Neural cell (in vitro differentiated cells): ENCODE data around the gene MAT2B. TPM values are rescaled to one million over a fixed set of nuclear protein-coding genes. Genes with fewer than 3 reads are reported as not detected.

Experiments
- H2AFZ ChIP-seq: fragments of 200-600, 300-800 bp; sonication (generic), shearing (Covaris generic); 2 replicates; pipeline ENCODE4 v1.6.0; 2014; ENCODE audit warnings: low read depth, mild to moderate bottlenecking, antibody characterized with exemption, low read length, moderate library complexity
- H3F3A ChIP-seq: fragments of 200-600 bp; shearing (Covaris generic); 2 replicates; pipeline ENCODE4 v1.6.1; 2016; ENCODE audit warnings: mild to moderate bottlenecking, moderate library complexity, mixed read lengths, antibody characterized with exemption, low read length; ENCODE audit not compliant: insufficient read depth, poor library complexity, severe bottlenecking
- H3K27ac ChIP-seq: fragments of 200-600, 300-800 bp; sonication (generic), shearing (Covaris generic); 2 replicates; pipeline ENCODE4 v1.5.1; 2014; ENCODE audit warnings: mild to moderate bottlenecking, low read length, moderate library complexity
- H3K27me3 ChIP-seq: fragments of 300-800, 200-600 bp; sonication (generic), shearing (Covaris generic); 2 replicates; pipeline ENCODE4 v1.6.0; 2014; ENCODE audit warnings: mild to moderate bottlenecking, low read depth, low read length, moderate library complexity; ENCODE audit not compliant: insufficient read depth
- H3K36me3 ChIP-seq: fragments of 300-800, 200-600 bp; sonication (generic), shearing (Covaris generic); 2 replicates; pipeline ENCODE4 v1.5.1; 2014; ENCODE audit warnings: mild to moderate bottlenecking, antibody characterized with exemption, low read length, moderate library complexity; ENCODE audit not compliant: insufficient read depth
- H3K4me2 ChIP-seq: fragments of 300-800, 200-600 bp; sonication (generic), shearing (Covaris generic); 2 replicates; pipeline ENCODE4 v1.6.0; 2014; ENCODE audit warnings: mild to moderate bottlenecking, low read length
- H3K4me3 ChIP-seq: fragments of 300-800, 200-600 bp; sonication (generic), shearing (Covaris generic); 2 replicates; pipeline ENCODE4 v1.5.1; 2014; ENCODE audit warnings: mild to moderate bottlenecking, low read length, moderate library complexity
- H3K79me2 ChIP-seq: fragments of 200-600 bp; shearing (Covaris generic); replicated peaks from 2 replicates; pipeline ENCODE4 v1.6.0; 2014; ENCODE audit warnings: mild to moderate bottlenecking, low read length, moderate library complexity; ENCODE audit not compliant: insufficient read depth
- H3K9ac ChIP-seq: fragments of 300-800, 200-600 bp; sonication (generic), shearing (Covaris generic); 2 replicates; pipeline ENCODE4 v1.6.1; 2016; ENCODE audit warnings: mild to moderate bottlenecking, low read length, mixed read lengths
- H3K9me2 ChIP-seq: fragments of 200-600 bp; shearing (Covaris generic); 2 replicates; pipeline ENCODE4 v1.6.1; 2016; ENCODE audit warnings: mild to moderate bottlenecking, low read length, mixed read lengths; ENCODE audit not compliant: insufficient read depth
- H3K9me3 ChIP-seq: fragments of 200-600, 300-800 bp; sonication (generic), shearing (Covaris generic); 2 replicates; pipeline ENCODE4 v1.6.1; 2016; ENCODE audit warnings: mild to moderate bottlenecking, mixed run types, low read length, moderate library complexity, mixed read lengths
- H4K20me1 ChIP-seq: fragments of 200-600 bp; shearing (Covaris generic); 2 replicates; pipeline ENCODE4 v1.6.1; 2016; ENCODE audit warnings: mild to moderate bottlenecking, mixed run types; ENCODE audit not compliant: insufficient read depth
- CTCF ChIP-seq: fragments of 450-650 bp; IDR thresholded peaks from 2 replicates; pipeline ENCODE4 v1.5.1; 2014; ENCODE audit warnings: antibody characterized with exemption, mild to moderate bottlenecking, moderate library complexity; ENCODE audit not compliant: poor library complexity, severe bottlenecking
- EP300 ChIP-seq: fragments of 450-650 bp; conservative IDR thresholded peaks from 2 replicates; pipeline ENCODE4 v1.6.1; 2014; ENCODE audit warnings: antibody characterized with exemption, mild to moderate bottlenecking, moderate library complexity; ENCODE audit not compliant: poor library complexity, severe bottlenecking
- EZH2 ChIP-seq: fragments of 200-600, 300-800 bp; shearing (Covaris generic), sonication (generic); IDR thresholded peaks from 2 replicates; pipeline ENCODE4 v1.6.1; 2014; ENCODE audit warnings: antibody characterized with exemption, low read length, borderline replicate concordance, mild to moderate bottlenecking; ENCODE audit not compliant: insufficient read depth, poor library complexity, severe bottlenecking
- MXI1 ChIP-seq: fragments of 450-650 bp; conservative IDR thresholded peaks from 2 replicates; pipeline ENCODE4 v1.6.1; 2014; ENCODE audit warnings: antibody characterized with exemption, mild to moderate bottlenecking; ENCODE audit not compliant: poor library complexity, severe bottlenecking
- POLR2AphosphoS5 ChIP-seq: IDR thresholded peaks from 2 replicates; pipeline ENCODE4 v1.6.1; 2012
- RAD21 ChIP-seq: fragments of 450-650 bp; conservative IDR thresholded peaks from 2 replicates; pipeline ENCODE4 v1.6.1; 2014; ENCODE audit warnings: antibody characterized with exemption, mild to moderate bottlenecking, moderate library complexity
- REST ChIP-seq: IDR thresholded peaks from 2 replicates; pipeline ENCODE4 v1.6.1; 2012; ENCODE audit warnings: borderline replicate concordance
- SMC3 ChIP-seq: fragments of 450-650 bp; conservative IDR thresholded peaks from 2 replicates; pipeline ENCODE4 v1.6.1; 2014; ENCODE audit warnings: antibody characterized with exemption, mild to moderate bottlenecking, moderate library complexity; ENCODE audit not compliant: poor library complexity
- TAF1 ChIP-seq: IDR thresholded peaks from 2 replicates; pipeline ENCODE4 v1.6.1; 2012; ENCODE audit warnings: low read depth
- polyA plus RNA-seq: library from polyadenylated mRNA; depleted of rRNA; stranded (reverse); fragments of >200 nt; gene quantifications from 2 replicates; pipeline ENCODE4 v1.2.3, GENCODE V29; 2014

The MAT2B gene
- polyA plus RNA-seq, 1 donor from 2014 or later: 31.8 TPM

- Histone ChIP-seq H3K9me3 (no peaks in the 10 kb centered on the region), H3K36me3 (no peaks in the 10 kb centered on the region), H3K4me3 (no peak overlapping the region), H3K79me2 (no peaks in the 10 kb centered on the region), H3K9ac (no peak overlapping the region), H3K9me2 (no peaks in the 10 kb centered on the region), H3K27me3 (no peaks in the 10 kb centered on the region), H4K20me1 (no peaks in the 10 kb centered on the region), H3K27ac (no peak overlapping the region), H3K4me2 (no peak overlapping the region), H2AFZ (no peak overlapping the region), H3F3A (no peaks in the 10 kb centered on the region)
- no peak for TF ChIP-seq RAD21
- TF ChIP-seq EZH2: no peak
- no peak for TF ChIP-seq REST
- TF ChIP-seq MXI1: no peak
- no peak for TF ChIP-seq POLR2AphosphoS5
- TF ChIP-seq TAF1: no peak
- TF ChIP-seq EP300: no peak
- TF ChIP-seq CTCF: no peak
- TF ChIP-seq SMC3: no peak
Measured at GRCh38 chr5:163542771-163543170, 37.4 kb downstream of the MAT2B start.

- no peaks in the 10 kb centered on the region for H3K9me3 ChIP-seq
- H3K4me2 ChIP-seq: no peak overlapping the region
- no peaks in the 10 kb centered on the region for H3K27me3 ChIP-seq
- H3K9me2 ChIP-seq: no peaks in the 10 kb centered on the region
- no peaks in the 10 kb centered on the region for H3K36me3 ChIP-seq
- no peaks in the 10 kb centered on the region for H4K20me1 ChIP-seq
- H2AFZ ChIP-seq: no peak overlapping the region
- no peak overlapping the region for H3K27ac ChIP-seq
- H3F3A ChIP-seq: no peaks in the 10 kb centered on the region
- H3K9ac ChIP-seq: no peak overlapping the region
- H3K79me2 ChIP-seq: no peaks in the 10 kb centered on the region
- no peak overlapping the region for H3K4me3 ChIP-seq
- TF ChIP-seq REST (no peak), SMC3 (no peak), RAD21 (no peak), MXI1 (no peak), POLR2AphosphoS5 (no peak), EP300 (no peak), CTCF (no peak), EZH2 (no peak), TAF1 (no peak)
Measured at GRCh38 chr5:163544041-163544440, 38.6 kb downstream of the MAT2B start.
